Measurements from ENCODE around the gene SEC14L6.

- TF ChIP-seq POLR2AphosphoS5 (IDR thresholded peaks at IDR 0.05; ENCODE audit: insufficient read depth in 1 of 2, low read depth in 1 of 2) = no peak
- TF ChIP-seq, protein P1, sequence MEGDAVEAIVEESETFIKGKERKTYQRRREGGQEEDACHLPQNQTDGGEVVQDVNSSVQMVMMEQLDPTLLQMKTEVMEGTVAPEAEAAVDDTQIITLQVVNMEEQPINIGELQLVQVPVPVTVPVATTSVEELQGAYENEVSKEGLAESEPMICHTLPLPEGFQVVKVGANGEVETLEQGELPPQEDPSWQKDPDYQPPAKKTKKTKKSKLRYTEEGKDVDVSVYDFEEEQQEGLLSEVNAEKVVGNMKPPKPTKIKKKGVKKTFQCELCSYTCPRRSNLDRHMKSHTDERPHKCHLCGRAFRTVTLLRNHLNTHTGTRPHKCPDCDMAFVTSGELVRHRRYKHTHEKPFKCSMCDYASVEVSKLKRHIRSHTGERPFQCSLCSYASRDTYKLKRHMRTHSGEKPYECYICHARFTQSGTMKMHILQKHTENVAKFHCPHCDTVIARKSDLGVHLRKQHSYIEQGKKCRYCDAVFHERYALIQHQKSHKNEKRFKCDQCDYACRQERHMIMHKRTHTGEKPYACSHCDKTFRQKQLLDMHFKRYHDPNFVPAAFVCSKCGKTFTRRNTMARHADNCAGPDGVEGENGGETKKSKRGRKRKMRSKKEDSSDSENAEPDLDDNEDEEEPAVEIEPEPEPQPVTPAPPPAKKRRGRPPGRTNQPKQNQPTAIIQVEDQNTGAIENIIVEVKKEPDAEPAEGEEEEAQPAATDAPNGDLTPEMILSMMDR (IDR thresholded peaks at IDR 0.05) = no peak
Observed at GRCh38 chr22:30555282-30556210, 9.0 kb upstream of the SEC14L6 start.
